Measurements from ENCODE around the gene TPCN2. TPM values are rescaled to one million over a fixed set of nuclear protein-coding genes. Genes with fewer than 3 reads are reported as not detected.

Gene TPCN2
- total and polyA plus RNA-seq, 4 donors = 6.4 to 20.8 (median 12.1) TPM

GRCh38 chr11:69054397-69055211 lies 5.9 kb downstream of the TPCN2 start:
- Histone ChIP-seq H3K36me3 (ENCODE audit: control insufficient read depth in 4 of 4, insufficient read depth in 3 of 4, low read depth in 1 of 4, low read length in 3 of 4) (peaks cover 0 to 23% (median 3%) of the 10 kb centered on the region in 4 donors), H3K9me3 (ENCODE audit: control insufficient read depth in 4 of 4, low read length in 3 of 4) (no peaks in the 10 kb centered on the region), H3K27ac (ENCODE audit: low read depth in 1 of 2, low read length in 2 of 2) (peak overlapping the region; percentile 47 to 72), H3K27me3 (ENCODE audit: control insufficient read depth in 4 of 4, insufficient read depth in 4 of 4, low read length in 3 of 4) (no peaks in the 10 kb centered on the region), H3K9ac (ENCODE audit: low read depth in 1 of 2, low read length in 2 of 2) (peak overlapping the region in 1 of 2 donors; percentile 33), H3K4me3 (ENCODE audit: low read depth in 1 of 3, low read length in 3 of 3) (no peak overlapping the region), H3K4me1 (ENCODE audit: control insufficient read depth in 4 of 4, insufficient read depth in 4 of 4, low read length in 3 of 4) (peaks cover 24 to 62% (median 55%) of the 10 kb centered on the region in 4 donors)
- DNase-seq (ENCODE audit: low spot score) = no peak
- 82% methylated on average over 31 of the region's 31 CpGs for WGBS
- TF ChIP-seq TAF1 (conservative IDR thresholded peaks at IDR 0.05) = no peak
- TF ChIP-seq HNF4G (IDR thresholded peaks at IDR 0.05) = no peak
- no peak for TF ChIP-seq EGR1 (IDR thresholded peaks at IDR 0.05; ENCODE audit: low read depth in 2 of 2)
- no peak for TF ChIP-seq FOXA1 (IDR thresholded peaks at IDR 0.05)
- no peak for TF ChIP-seq MAX (IDR thresholded peaks at IDR 0.05)
- TF ChIP-seq HNF4A (conservative IDR thresholded peaks at IDR 0.05) = no peak

GRCh38 chr11:69055212-69055586 lies 6.5 kb downstream of the TPCN2 start:
- no peaks in the 10 kb centered on the region for H3K27me3 ChIP-seq (ENCODE audit: control insufficient read depth in 4 of 4, insufficient read depth in 4 of 4, low read length in 3 of 4)
- peaks cover 0 to 29% (median 5%) of the 10 kb centered on the region in 4 donors for H3K36me3 ChIP-seq (ENCODE audit: control insufficient read depth in 4 of 4, insufficient read depth in 3 of 4, low read depth in 1 of 4, low read length in 3 of 4)
- H3K9me3 ChIP-seq (ENCODE audit: control insufficient read depth in 4 of 4, low read length in 3 of 4) = no peaks in the 10 kb centered on the region
- H3K4me1 ChIP-seq (ENCODE audit: control insufficient read depth in 4 of 4, insufficient read depth in 4 of 4, low read length in 3 of 4) = peaks cover 18 to 56% (median 50%) of the 10 kb centered on the region in 4 donors
- 39% methylated on average over 21 of the region's 21 CpGs for WGBS
- no peak overlapping the region for H3K4me3 ChIP-seq (ENCODE audit: low read depth in 1 of 3, low read length in 3 of 3)
- DNase-seq (ENCODE audit: low spot score) = no peak
- TF ChIP-seq SP1 (IDR thresholded peaks at IDR 0.05) (peak; percentile 73), GABPA (IDR thresholded peaks at IDR 0.05 in 1 of 2, conservative IDR thresholded peaks at IDR 0.05 in 1 of 2) (no peak), FOXA2 (IDR thresholded peaks at IDR 0.05) (no peak), HNF4A (conservative IDR thresholded peaks at IDR 0.05) (peak; percentile 92 to 93), HNF4G (IDR thresholded peaks at IDR 0.05) (peak; percentile 85), RAD21 (IDR thresholded peaks at IDR 0.05) (peak in 1 of 2 donors; percentile 45), RXRA (IDR thresholded peaks at IDR 0.05) (peak; percentile 53), ZBTB33 (IDR thresholded peaks at IDR 0.05) (no peak)
- peak overlapping the region; percentile 47 to 72 for H3K27ac ChIP-seq (ENCODE audit: low read depth in 1 of 2, low read length in 2 of 2)
- H3K9ac ChIP-seq (ENCODE audit: low read depth in 1 of 2, low read length in 2 of 2) = peak overlapping the region in 1 of 2 donors; percentile 33

GRCh38 chr11:69055598-69056516 lies 7.1 kb downstream of the TPCN2 start:
- DNase-seq (ENCODE audit: low spot score) = no peak
- peaks cover 18 to 52% (median 45%) of the 10 kb centered on the region in 4 donors for H3K4me1 ChIP-seq (ENCODE audit: control insufficient read depth in 4 of 4, insufficient read depth in 4 of 4, low read length in 3 of 4)
- H3K9ac ChIP-seq (ENCODE audit: low read depth in 1 of 2, low read length in 2 of 2) = no peak overlapping the region
- H3K27me3 ChIP-seq (ENCODE audit: control insufficient read depth in 4 of 4, insufficient read depth in 4 of 4, low read length in 3 of 4) = no peaks in the 10 kb centered on the region
- TF ChIP-seq CTCF (IDR thresholded peaks at IDR 0.05; ENCODE audit: low read depth, low read length, missing input control) = no peak
- TF ChIP-seq HNF4A (conservative IDR thresholded peaks at IDR 0.05) = peak in 1 of 2 donors; percentile 37
- no peak overlapping the region for H3K4me3 ChIP-seq (ENCODE audit: low read depth in 1 of 3, low read length in 3 of 3)
- H3K36me3 ChIP-seq (ENCODE audit: control insufficient read depth in 4 of 4, insufficient read depth in 3 of 4, low read depth in 1 of 4, low read length in 3 of 4) = peaks cover 0 to 33% (median 5%) of the 10 kb centered on the region in 4 donors
- 61% methylated on average over 22 of the region's 22 CpGs for WGBS
- no peaks in the 10 kb centered on the region for H3K9me3 ChIP-seq (ENCODE audit: control insufficient read depth in 4 of 4, low read length in 3 of 4)
- peak overlapping the region in 1 of 2 donors; percentile 47 for H3K27ac ChIP-seq (ENCODE audit: low read depth in 1 of 2, low read length in 2 of 2)
